ENCODE results near the gene HDDC2.

DNA sequence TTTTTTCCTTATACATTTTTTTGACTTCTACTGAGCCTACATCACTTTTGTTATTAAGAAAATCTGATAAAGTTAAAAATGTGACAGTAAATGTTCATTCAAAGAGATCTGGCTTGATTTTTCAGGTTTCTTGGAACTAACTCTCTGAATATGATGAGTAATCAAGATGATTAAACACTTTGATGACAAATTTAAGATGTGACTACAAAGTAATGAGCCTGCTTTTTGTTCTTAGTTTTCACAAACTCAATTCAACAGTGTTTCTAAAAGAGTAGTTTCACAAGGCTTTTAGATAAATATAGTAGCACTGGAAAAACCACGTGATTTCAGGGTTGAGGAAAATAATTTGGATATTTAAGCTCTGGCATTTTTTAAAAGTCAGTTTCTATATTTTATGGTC is 37.9 kb upstream of the HDDC2 start:
- TF ChIP-seq, protein P1, sequence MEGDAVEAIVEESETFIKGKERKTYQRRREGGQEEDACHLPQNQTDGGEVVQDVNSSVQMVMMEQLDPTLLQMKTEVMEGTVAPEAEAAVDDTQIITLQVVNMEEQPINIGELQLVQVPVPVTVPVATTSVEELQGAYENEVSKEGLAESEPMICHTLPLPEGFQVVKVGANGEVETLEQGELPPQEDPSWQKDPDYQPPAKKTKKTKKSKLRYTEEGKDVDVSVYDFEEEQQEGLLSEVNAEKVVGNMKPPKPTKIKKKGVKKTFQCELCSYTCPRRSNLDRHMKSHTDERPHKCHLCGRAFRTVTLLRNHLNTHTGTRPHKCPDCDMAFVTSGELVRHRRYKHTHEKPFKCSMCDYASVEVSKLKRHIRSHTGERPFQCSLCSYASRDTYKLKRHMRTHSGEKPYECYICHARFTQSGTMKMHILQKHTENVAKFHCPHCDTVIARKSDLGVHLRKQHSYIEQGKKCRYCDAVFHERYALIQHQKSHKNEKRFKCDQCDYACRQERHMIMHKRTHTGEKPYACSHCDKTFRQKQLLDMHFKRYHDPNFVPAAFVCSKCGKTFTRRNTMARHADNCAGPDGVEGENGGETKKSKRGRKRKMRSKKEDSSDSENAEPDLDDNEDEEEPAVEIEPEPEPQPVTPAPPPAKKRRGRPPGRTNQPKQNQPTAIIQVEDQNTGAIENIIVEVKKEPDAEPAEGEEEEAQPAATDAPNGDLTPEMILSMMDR (IDR thresholded peaks at IDR 0.05; ENCODE audit: insufficient read depth, low read length), result no peak
- TF ChIP-seq, protein P2, sequence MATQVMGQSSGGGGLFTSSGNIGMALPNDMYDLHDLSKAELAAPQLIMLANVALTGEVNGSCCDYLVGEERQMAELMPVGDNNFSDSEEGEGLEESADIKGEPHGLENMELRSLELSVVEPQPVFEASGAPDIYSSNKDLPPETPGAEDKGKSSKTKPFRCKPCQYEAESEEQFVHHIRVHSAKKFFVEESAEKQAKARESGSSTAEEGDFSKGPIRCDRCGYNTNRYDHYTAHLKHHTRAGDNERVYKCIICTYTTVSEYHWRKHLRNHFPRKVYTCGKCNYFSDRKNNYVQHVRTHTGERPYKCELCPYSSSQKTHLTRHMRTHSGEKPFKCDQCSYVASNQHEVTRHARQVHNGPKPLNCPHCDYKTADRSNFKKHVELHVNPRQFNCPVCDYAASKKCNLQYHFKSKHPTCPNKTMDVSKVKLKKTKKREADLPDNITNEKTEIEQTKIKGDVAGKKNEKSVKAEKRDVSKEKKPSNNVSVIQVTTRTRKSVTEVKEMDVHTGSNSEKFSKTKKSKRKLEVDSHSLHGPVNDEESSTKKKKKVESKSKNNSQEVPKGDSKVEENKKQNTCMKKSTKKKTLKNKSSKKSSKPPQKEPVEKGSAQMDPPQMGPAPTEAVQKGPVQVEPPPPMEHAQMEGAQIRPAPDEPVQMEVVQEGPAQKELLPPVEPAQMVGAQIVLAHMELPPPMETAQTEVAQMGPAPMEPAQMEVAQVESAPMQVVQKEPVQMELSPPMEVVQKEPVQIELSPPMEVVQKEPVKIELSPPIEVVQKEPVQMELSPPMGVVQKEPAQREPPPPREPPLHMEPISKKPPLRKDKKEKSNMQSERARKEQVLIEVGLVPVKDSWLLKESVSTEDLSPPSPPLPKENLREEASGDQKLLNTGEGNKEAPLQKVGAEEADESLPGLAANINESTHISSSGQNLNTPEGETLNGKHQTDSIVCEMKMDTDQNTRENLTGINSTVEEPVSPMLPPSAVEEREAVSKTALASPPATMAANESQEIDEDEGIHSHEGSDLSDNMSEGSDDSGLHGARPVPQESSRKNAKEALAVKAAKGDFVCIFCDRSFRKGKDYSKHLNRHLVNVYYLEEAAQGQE (IDR thresholded peaks at IDR 0.05; ENCODE audit: insufficient replicate concordance, low read depth), result no peak
- TF ChIP-seq POLR2AphosphoS5 (IDR thresholded peaks at IDR 0.05; ENCODE audit: low read depth), result no peak
